GM15510 (cell line): ENCODE results near the gene CSGALNACT2.

Experiments used
- POLR2A ChIP-seq: IDR thresholded peaks from 3 replicates; pipeline ENCODE4 v1.6.1; 2011; ENCODE audit warnings: borderline replicate concordance; ENCODE audit not compliant: insufficient read length; ENCODE audit errors: extremely low read depth

CSGALNACT2 gene

DNA sequence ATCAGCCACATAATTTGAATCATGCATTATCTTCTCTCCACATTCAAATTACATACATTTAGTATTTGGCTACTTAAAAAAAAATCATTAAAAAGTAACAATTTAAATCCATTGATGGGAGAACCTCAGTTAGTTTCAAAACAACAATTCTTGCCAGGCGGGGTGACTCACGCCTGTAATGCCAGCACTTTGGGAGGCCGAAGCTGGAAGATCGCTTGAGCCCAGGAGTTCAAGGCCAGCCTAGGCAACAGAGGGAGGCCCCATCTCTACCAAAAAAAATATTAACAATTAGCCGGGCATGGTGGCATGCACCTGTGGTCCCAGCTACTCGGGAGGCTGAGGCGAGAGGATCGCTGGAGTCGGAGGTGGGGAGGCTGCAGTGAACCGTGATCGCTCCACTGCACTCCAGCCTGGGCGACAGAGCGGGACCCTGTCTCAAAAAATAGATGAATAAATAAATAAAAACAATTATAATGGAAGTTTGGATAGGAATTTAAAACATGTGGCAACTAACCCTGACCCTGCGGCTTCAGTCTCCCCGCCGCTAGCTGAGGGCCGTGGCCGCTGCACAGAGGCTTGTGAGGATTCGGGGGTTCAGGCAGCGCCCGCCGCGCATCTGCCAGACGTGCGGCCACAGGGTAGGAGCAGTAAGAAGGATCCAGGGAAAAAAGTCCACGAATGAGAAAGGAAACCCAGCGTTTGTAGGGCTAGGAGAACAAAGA is 1.1 kb upstream of the CSGALNACT2 start:
- TF ChIP-seq POLR2A = no peak

DNA sequence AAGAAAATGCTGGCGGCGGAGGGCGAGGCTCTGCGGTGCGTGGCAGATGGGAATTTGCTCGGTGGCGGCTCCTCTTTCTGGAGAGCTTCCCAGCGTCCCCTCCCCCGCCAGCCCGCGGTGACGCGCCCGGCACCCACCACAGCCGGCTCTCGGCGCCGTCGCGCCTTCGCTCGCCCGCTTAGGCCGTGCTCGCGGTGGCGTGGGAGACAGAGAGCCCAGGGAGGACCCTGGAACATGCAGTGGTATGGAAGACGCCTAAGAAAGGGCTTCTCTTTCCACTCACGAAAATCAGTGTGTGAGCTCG is 576 bp upstream of the CSGALNACT2 start:
- TF ChIP-seq POLR2A = no peak

DNA sequence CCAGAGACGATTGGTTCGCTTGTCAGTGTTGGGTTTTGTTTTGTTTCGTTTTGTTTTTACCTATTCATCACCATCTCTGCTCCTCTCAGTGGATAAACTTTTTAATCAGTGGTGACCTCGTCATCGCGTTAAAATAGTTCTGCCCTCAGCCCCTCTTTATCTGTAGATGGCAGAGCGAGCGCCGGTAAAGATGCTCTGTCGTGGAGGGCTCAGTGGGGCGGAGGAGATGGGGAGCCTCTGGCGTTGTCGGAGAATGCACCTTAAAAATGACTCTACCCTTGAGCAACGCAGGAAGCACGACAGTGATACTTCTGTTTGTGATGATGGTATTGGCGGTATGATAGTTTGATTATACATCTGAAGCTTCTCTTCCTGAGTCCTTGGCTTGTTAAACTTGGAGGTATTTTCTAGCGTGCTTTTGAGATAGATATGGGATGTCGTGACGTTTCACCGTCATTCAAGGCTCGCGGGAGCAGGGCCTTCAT is 554 bp downstream of the CSGALNACT2 start:
- no peak for TF ChIP-seq POLR2A

GRCh38 chr10:43141421-43141820 is 3.2 kb downstream of the CSGALNACT2 start:
- TF ChIP-seq POLR2A = no peak

DNA sequence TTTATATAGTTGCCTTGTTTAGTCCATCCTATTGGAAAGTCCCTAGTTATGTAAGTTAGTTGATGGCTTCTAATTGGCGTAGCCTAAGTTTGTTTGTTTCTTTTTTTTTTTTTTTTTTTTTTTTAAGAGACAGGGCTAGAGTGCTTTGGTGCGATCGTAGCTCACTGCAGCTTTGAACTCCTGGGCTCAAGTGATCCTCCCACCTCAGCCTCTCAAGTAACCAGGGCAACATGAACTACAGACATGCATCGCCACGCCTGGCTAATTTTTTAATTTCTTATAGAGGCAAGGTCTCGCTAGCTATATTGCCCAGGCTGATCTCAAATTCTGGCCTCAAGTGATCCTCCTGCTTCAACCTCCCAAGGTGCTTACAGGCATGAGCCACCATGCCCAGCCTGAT is 7.1 kb downstream of the CSGALNACT2 start:
- TF ChIP-seq POLR2A = no peak

- no peak for TF ChIP-seq POLR2A
Measured at GRCh38 chr10:43151371-43151770, 13.1 kb downstream of the CSGALNACT2 start.

DNA sequence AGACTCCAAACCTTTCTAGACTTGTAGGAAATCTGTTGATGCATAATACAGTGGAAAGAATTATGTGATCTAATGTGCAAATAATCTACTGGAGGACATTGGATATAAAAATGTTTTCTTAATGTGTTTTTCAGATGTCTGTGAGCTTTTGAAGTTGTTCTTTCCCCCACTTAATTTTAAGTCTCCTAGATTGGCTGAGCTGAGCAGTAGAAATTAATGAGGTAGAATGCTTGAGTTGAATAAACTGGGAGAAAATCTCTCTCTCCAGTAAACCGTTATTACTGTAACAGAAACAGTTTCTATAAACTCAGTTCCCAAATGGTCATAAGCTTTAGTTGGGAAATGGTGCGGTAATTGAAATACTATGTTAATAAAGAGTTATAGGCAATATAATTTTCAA is 15.7 kb downstream of the CSGALNACT2 start:
- no peak for TF ChIP-seq POLR2A

GRCh38 chr10:43155221-43155620 is 17.0 kb downstream of the CSGALNACT2 start:
- no peak for TF ChIP-seq POLR2A

DNA sequence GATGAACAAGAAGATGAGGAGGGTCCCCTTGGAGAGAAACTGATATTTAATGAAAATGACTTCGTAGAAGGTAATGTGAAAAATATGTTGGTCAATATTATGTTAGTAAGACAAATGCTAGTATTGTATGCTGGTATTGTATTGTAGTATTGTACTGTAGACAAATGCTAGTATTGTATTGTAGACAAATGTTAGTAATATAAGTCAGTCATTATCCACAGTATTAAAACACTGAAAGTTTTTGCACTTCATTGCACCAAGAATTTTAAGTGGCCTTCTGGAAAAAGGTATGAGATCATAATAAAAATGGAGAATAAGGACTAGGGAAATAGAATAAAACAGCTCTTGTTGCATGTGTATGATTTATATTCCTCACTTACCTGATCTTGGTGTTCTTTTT is 17.5 kb downstream of the CSGALNACT2 start:
- no peak for TF ChIP-seq POLR2A

- TF ChIP-seq POLR2A = no peak
Measured at GRCh38 chr10:43156590-43157341, 18.5 kb downstream of the CSGALNACT2 start.

DNA sequence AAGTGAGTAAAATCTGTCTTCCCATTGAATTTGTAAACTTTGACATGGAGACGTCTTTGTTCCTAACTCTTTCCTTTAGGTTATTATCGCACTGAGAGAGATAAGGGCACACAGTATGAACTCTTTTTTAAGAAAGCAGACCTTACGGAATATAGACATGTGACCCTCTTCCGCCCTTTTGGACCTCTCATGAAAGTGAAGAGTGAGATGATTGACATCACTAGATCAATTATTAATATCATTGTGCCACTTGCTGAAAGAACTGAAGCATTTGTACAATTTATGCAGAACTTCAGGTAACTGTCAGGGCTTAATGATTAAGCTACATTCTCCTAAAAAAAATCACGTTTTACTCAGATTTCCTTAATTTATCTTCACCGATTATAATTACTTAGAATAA is 20.4 kb downstream of the CSGALNACT2 start:
- no peak for TF ChIP-seq POLR2A

DNA sequence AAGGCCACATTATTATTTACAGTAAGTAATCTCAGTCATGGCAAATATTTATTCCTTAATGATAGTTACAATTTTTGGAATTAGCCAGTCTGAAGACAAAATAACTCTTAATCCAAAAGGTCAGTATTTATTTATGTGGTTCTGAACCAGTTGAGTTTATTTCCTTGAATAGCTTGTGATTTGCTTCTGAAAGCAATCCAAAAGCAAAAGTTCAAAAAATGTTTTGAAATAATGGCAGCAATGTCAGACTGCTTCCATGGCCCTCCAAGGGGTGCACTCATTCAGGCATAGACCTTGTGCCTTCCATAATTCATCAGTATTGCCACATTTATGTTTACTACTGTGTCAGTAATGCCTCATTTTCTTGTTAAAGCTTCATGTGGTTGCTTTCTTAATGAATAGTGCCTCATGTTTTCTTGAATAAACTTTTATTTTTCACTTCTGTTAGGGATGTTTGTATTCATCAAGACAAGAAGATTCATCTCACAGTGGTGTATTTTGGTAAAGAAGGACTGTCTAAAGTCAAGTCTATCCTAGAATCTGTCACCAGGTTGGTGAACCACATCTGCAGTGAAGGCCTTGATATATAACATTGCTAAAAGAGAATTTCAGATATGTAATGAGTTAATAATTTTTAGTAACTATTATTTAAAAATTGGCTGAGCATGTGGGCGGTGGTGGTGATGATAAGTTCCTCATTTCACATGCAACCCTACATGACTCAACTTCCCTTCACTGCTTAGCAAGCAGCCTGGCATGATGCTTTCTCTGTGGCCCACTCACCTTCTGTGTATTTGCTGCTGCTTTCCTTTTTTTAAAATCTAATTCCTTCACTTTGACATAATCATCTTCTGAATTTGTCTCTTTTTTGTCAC is 22.0 kb downstream of the CSGALNACT2 start:
- no peak for TF ChIP-seq POLR2A

DNA sequence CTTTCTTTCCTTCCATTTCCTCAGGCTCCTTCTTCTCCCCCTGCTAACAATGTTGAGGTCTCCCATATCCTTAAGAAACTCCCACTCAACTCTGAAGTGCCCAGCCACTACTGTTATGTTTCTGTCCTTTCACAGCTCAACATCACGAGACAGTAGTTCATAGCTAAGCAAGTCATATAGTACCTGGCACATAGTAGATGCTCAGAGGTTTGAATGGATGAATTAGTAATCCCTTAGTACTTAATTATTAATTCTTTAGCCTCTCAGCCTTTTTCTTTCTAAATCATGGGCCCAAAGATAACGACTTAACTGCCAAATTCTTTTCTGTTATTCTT is 22.6 kb downstream of the CSGALNACT2 start:
- TF ChIP-seq POLR2A = no peak

DNA sequence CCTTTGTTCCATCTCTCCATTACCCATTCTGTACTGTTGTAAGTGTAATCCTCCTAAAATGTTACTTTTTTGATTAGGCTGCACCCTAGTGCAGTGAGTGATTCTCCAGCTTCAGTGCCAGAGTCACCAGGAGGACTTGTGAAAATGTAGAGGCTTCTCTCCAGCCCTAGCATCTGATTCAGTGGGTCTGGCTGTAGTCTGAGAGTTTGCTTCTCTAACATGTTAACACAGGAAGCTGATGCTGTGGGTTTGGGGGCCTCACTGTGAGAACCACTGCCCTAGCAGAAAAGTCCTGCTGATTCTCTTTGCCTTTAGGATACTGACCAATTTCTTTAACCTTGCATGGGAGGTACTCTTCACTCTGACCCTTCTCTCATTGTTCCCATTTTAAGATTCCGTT is 24.4 kb downstream of the CSGALNACT2 start:
- TF ChIP-seq POLR2A = no peak

GRCh38 chr10:43166207-43166879 is 28.1 kb downstream of the CSGALNACT2 start:
- TF ChIP-seq POLR2A = no peak

GRCh38 chr10:43166880-43167497 is 28.7 kb downstream of the CSGALNACT2 start:
- TF ChIP-seq POLR2A = no peak
